HL-60 (cell line): ENCODE results near the gene DCAF11.

Source experiments
- CTCF ChIP-seq: IDR thresholded peaks from one replicate; pipeline ENCODE4 v1.5.1; 2011; ENCODE audit warnings: low read length, control low read depth, inconsistent platforms; ENCODE audit not compliant: insufficient read depth
- GABPA ChIP-seq: IDR thresholded peaks from 2 replicates; pipeline ENCODE4 v1.6.1; 2012; ENCODE audit warnings: low read depth
- POLR2AphosphoS5 ChIP-seq: IDR thresholded peaks from 2 replicates; pipeline ENCODE4 v1.6.1; 2012; ENCODE audit warnings: low read depth
- REST ChIP-seq: IDR thresholded peaks from 2 replicates; pipeline ENCODE4 v1.6.1; 2012; ENCODE audit warnings: low read depth; ENCODE audit not compliant: insufficient replicate concordance
- SPI1 ChIP-seq: IDR thresholded peaks from 2 replicates; pipeline ENCODE4 v1.6.1; 2012; ENCODE audit warnings: low read depth, mild to moderate bottlenecking, borderline replicate concordance

- TF ChIP-seq CTCF (no peak), GABPA (no peak), REST (no peak), SPI1 (no peak), POLR2AphosphoS5 (no peak)
Observed at GRCh38 chr14:24131549-24131966, 17.0 kb downstream of the DCAF11 start.
